NB4 (cell line): Measurements from ENCODE around the gene GTF2H4.

Experiments
- DNase-seq: peaks from one replicate; pipeline ENCODE4 v3.0.0; 2010; ENCODE audit warnings: low read depth
- H3K4me3 ChIP-seq: one replicate; pipeline ENCODE4 v1.5.1; 2011; ENCODE audit warnings: mild to moderate bottlenecking, low read depth, low read length, moderate library complexity
- MYC ChIP-seq: IDR thresholded peaks from 2 replicates; pipeline ENCODE4 v1.6.1; 2011; ENCODE audit warnings: low read depth, low read length
- POLR2A ChIP-seq: IDR thresholded peaks from 2 replicates; pipeline ENCODE4 v1.6.1; 2011; ENCODE audit warnings: mild to moderate bottlenecking; ENCODE audit not compliant: insufficient read length; ENCODE audit errors: extremely low read depth
- TF ChIP-seq, protein P1 (sequence below): IDR thresholded peaks from one replicate; pipeline ENCODE4 v1.5.1; 2012; ENCODE audit warnings: low read depth, low read length
- TF ChIP-seq, protein P2 (sequence below): IDR thresholded peaks from 2 replicates; pipeline ENCODE4 v1.6.1; 2011; ENCODE audit warnings: low read depth, low read length

The GTF2H4 gene

DNA sequence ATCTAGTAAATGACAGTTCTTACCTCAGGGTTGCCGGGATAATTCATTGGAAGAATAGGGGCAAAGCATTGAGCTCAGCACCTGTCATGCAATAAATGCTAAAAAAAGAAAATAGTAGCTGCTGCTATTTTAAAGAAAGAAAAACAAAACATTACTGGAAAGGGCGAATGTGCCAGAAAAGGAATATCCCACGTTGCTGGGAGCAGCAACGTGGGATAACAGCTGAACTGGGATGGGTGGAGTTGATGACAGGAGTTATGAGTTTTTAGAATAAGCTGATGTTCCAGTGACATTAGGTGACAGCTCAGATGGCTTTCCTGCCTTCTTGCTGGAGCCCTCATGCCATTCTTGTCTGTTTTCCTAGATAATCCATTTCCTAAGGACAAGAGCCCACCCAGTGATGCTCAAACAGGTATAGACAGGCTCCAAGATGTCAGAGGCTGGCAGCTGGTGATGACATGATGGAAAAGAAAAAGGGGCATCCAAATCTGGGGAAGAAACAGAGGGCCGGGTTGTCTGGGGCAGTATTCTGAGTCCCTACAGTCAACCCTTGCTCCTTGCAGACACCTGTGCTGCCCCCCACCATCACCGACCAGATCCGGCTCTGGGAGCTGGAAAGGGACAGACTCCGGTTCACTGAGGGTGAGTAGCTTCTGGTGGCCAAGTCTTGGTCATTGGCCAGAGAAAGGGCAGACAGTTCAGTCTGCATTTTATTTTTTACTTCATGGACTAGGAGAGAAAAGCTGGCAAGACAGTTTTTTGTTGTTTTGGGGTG lies 4.9 kb downstream of the GTF2H4 start:
- DNase-seq, result no peak
- no peak for TF ChIP-seq MYC
- no peak for TF ChIP-seq POLR2A
- TF ChIP-seq, protein P1, sequence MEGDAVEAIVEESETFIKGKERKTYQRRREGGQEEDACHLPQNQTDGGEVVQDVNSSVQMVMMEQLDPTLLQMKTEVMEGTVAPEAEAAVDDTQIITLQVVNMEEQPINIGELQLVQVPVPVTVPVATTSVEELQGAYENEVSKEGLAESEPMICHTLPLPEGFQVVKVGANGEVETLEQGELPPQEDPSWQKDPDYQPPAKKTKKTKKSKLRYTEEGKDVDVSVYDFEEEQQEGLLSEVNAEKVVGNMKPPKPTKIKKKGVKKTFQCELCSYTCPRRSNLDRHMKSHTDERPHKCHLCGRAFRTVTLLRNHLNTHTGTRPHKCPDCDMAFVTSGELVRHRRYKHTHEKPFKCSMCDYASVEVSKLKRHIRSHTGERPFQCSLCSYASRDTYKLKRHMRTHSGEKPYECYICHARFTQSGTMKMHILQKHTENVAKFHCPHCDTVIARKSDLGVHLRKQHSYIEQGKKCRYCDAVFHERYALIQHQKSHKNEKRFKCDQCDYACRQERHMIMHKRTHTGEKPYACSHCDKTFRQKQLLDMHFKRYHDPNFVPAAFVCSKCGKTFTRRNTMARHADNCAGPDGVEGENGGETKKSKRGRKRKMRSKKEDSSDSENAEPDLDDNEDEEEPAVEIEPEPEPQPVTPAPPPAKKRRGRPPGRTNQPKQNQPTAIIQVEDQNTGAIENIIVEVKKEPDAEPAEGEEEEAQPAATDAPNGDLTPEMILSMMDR, result no peak
- TF ChIP-seq, protein P2, sequence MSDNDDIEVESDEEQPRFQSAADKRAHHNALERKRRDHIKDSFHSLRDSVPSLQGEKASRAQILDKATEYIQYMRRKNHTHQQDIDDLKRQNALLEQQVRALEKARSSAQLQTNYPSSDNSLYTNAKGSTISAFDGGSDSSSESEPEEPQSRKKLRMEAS, result no peak
- no peak overlapping the region for H3K4me3 ChIP-seq

DNA sequence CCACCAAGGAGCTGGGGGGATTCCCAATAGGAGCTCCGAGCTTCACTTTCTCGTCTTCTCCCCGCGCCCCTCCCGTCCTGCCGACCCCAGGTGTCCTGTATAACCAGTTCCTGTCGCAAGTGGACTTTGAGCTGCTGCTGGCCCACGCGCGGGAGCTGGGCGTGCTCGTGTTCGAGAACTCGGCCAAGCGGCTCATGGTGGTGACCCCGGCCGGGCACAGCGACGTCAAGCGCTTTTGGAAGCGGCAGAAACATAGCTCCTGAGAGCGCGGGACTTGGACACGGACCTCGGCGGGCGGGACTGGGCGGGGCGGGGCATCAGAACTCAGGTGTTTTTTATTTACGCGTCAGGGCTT lies 5.7 kb downstream of the GTF2H4 start:
- TF ChIP-seq MYC (no peak), POLR2A (no peak)
- TF ChIP-seq, protein P1, result no peak
- TF ChIP-seq, protein P2, result no peak
- DNase-seq, result no peak
- no peak overlapping the region for H3K4me3 ChIP-seq

DNA sequence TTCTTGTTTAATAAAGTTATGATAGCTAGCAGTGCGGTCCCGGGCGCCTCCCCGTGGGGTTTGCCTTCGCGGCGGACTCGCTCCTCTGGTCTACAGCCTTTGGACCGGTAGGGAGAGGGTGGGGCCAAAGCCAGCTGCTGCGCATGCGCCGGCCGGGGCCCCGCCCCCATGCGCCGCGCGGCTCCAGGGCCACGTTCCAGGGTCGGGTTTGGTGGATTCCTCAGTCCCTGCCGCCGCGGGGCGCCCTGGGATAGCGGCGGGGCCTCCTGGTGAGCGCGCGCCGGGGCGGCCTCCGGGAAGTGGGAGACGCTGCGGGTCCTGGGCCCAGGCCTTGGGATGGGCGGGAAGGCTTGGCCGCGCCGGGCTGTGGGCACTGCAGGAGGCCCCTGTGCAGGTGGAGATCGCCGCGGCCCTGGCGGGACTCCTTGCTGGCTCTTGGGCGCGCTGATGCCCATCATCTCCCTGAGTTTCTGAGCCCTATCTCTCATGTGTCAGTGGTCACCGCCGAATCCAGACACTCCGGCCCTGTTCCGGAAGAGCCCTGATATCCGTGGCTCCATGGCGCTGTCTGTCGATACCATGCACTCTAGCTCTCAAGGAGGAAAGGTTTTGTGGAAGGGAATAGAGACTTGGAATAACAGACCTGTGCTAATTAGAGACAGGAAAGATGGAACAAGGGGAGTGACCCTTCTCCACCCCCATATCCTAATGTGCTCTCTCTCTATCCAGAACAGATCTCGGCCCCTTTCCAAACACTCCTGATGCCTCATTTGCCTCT lies 6.3 kb downstream of the GTF2H4 start, which contains the start of gene VARS2:
VARS2 (plus strand) TSS at position 163 of the 778 bp plus-strand sequence; CDS start at position 762, 599 bp downstream.
- DNase-seq, result peak; percentile 93
- H3K4me3 ChIP-seq, result peak within 1 kb of the TSS; percentile 74
- TF ChIP-seq POLR2A (peak; percentile 64), MYC (peak; percentile 82; the same call in 1 of the 2 replicates)
- TF ChIP-seq, protein P2, result peak; percentile 66
- TF ChIP-seq, protein P1, result peak; percentile 1

DNA sequence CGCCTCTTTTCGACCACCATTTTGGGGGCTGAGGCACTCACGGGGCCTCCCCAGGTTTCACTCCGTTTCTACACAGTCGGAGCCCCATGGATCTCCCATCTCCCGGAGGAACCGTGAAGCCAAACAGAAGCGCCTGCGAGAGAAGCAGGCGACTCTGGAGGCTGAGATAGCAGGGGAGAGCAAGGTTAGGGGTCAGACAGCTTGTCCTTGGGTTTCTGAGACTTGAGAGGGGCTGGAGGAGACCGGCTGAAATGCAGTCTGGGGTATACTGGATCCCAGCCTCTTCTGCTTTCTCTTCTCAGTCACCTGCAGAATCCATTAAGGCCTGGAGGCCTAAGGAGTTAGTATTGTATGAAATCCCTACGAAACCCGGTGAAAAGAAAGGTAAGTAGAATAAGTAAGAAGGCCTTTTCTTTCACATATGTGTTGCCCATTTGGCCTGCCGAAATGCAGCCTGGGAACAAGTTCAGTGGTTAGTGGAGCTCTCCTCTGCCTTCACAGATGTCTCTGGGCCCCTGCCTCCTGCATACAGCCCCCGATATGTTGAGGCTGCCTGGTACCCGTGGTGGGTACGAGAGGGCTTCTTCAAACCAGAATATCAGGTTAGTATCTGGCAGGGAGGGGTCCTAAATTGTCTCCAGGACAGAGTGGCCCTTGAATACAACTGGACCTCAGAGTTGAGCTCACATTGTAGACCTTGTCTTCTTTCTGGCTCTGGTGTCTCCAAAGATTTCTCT lies 7.0 kb downstream of the GTF2H4 start:
- TF ChIP-seq, protein P2, result no peak
- TF ChIP-seq, protein P1, result no peak
- no peak for TF ChIP-seq MYC
- TF ChIP-seq POLR2A, result no peak
- DNase-seq, result peak; percentile 21
- H3K4me3 ChIP-seq, result peak overlapping the region; percentile 74

DNA sequence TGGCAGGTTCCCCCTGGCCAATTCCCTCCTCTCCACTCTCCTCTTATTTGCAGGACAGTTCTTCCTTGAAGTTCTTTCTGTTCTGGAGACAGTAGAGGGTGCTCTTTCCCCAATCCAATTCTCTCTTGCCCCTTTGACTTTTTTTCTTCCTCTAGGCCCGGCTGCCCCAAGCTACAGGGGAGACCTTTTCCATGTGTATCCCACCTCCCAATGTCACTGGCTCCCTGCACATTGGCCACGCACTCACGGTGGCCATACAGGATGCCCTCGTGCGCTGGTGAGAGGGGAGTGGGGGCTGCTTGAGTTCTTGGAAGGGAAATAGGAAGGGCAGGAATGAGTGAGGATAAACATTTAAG lies 7.6 kb downstream of the GTF2H4 start:
- no peak overlapping the region for H3K4me3 ChIP-seq
- TF ChIP-seq, protein P1, result peak; percentile 65
- TF ChIP-seq, protein P2, result no peak
- peak; percentile 74 for DNase-seq
